Left lung (tissue), 10 donors: Measurements from ENCODE around the gene USF2. TPM values are rescaled to one million over a fixed set of nuclear protein-coding genes. Genes with fewer than 3 reads are reported as not detected.

Experiments used
- ATAC-seq: fragments of 200-7000 bp; cut with Tn5 transposase; one replicate; pipeline ENCODE4 v1.9.1; 2020; ENCODE audit warnings: moderate library complexity
- DNase-seq, 4 donors: peaks; one replicate each; pipeline ENCODE4 v3.0.0-alpha.2; 2013 to 2020
- H3K27ac ChIP-seq, 2 donors: fragments of 200-600 bp; sonication (generic) in 1 of 2; one replicate each; pipeline versions ENCODE4 v1.5.0 to v1.8.0; 2020 to 2021
- H3K27me3 ChIP-seq, 2 donors: fragments of 200-600 bp; sonication (generic) in 1 of 2; one replicate each; pipeline versions ENCODE4 v1.5.0 to v1.8.0; 2020 to 2021
- H3K36me3 ChIP-seq, 2 donors: fragments of 200-600 bp; sonication (generic) in 1 of 2; one replicate each; pipeline versions ENCODE4 v1.5.0 to v1.8.0; 2020 to 2021
- H3K4me1 ChIP-seq, 2 donors: fragments of 200-600 bp; one replicate each; pipeline ENCODE4 v1.8.0; 2021
- H3K4me3 ChIP-seq, 2 donors: fragments of 200-600 bp; sonication (generic) in 1 of 2; one replicate each; pipeline versions ENCODE4 v1.5.0 to v1.8.0; 2020 to 2021; ENCODE audit warnings: mild to moderate bottlenecking in 1 of 2
- H3K9me3 ChIP-seq, 2 donors: fragments of 200-600 bp; sonication (generic) in 1 of 2; one replicate each; pipeline versions ENCODE4 v1.5.0 to v1.8.0; 2020 to 2021
- CTCF ChIP-seq, 2 donors: fragments of 200-600 bp; sonication (generic) in 1 of 2; IDR thresholded peaks; one replicate each; pipeline versions ENCODE4 v1.5.0 to v1.8.0; 2021; ENCODE audit warnings: antibody characterized with exemption in 2 of 2
- intact Hi-C, 2 donors: fragments of 100-400 bp; cut with DNase I; formaldehyde crosslinking; loops; one replicate each; pipeline versions ENCODE4 v1.11.2 to v1.14.2; 2022
- polyA plus RNA-seq, 6 donors: library from polyadenylated mRNA; unstranded; fragments of 120-200 nt; gene quantifications; one replicate each; pipeline ENCODE4 v1.2.1, GENCODE V29; 2013; ENCODE audit not compliant: insufficient read length in 6 of 6
- total RNA-seq, 2 donors: library from RNA; stranded (reverse); fragmentation: NEBNext Ultra II Directional; extraction: Animal tissue kit (Norgen Biotek cat#: 25700); gene quantifications; one replicate each; pipeline ENCODE4 v1.2.1, GENCODE V29; 2021
- donor health status: DM: no; HTN: yes; CAD: no.
- donor health status: DM: no; HTN: no; CAD: no.

USF2 gene
- total and polyA plus RNA-seq, 8 donors, result 123 to 187 (median 162) TPM

- DNase-seq, result no peak
- no peak for TF ChIP-seq CTCF (IDR thresholded peaks at IDR 0.05)
- no peak for ATAC-seq
- Histone ChIP-seq H3K4me3 (no peak overlapping the region), H3K36me3 (peaks cover 0 to 62% of the 10 kb centered on the region in 2 donors), H3K4me1 (peaks cover 0 to 20% of the 10 kb centered on the region in 2 donors), H3K27me3 (peaks cover 0 to 22% of the 10 kb centered on the region in 2 donors), H3K27ac (no peak overlapping the region), H3K9me3 (no peaks in the 10 kb centered on the region)
- intact Hi-C loops, result no loop called here
These were observed 10.0 kb downstream of the USF2 start for GRCh38 chr19:35278578-35279284.

GRCh38 chr19:35279374-35279773, 10.6 kb downstream of the USF2 start:
- Histone ChIP-seq H3K4me3 (no peak overlapping the region), H3K36me3 (peaks cover 0 to 56% of the 10 kb centered on the region in 2 donors), H3K27ac (no peak overlapping the region), H3K27me3 (peaks cover 0 to 24% of the 10 kb centered on the region in 2 donors), H3K4me1 (peaks cover 0 to 16% of the 10 kb centered on the region in 2 donors), H3K9me3 (no peaks in the 10 kb centered on the region)
- intact Hi-C loops, result no loop called here
- no peak for DNase-seq
- no peak for ATAC-seq
- TF ChIP-seq CTCF (IDR thresholded peaks at IDR 0.05), result no peak

GRCh38 chr19:35279985-35280821, 11.4 kb downstream of the USF2 start:
- H3K27ac ChIP-seq, result no peak overlapping the region
- peak in 2 of 4 donors; percentile 63 to 81 for DNase-seq

GRCh38 chr19:35281303-35281702, 12.5 kb downstream of the USF2 start:
- no peak for TF ChIP-seq CTCF (IDR thresholded peaks at IDR 0.05)
- Histone ChIP-seq H3K27ac (no peak overlapping the region), H3K4me1 (peaks cover 0 to 22% of the 10 kb centered on the region in 2 donors), H3K36me3 (peaks cover 0 to 36% of the 10 kb centered on the region in 2 donors), H3K27me3 (peaks cover 0 to 24% of the 10 kb centered on the region in 2 donors), H3K4me3 (no peak overlapping the region), H3K9me3 (no peaks in the 10 kb centered on the region)
- intact Hi-C loops, result no loop called here
- ATAC-seq (no peak), DNase-seq (no peak)

More at GRCh38 chr19:35279985-35280821, 11.4 kb downstream of the USF2 start:
- no peak overlapping the region for H3K4me3 ChIP-seq
- no peak for ATAC-seq
- intact Hi-C loops, result no loop called here
- no peaks in the 10 kb centered on the region for H3K9me3 ChIP-seq
- no peak for TF ChIP-seq CTCF (IDR thresholded peaks at IDR 0.05)
- peaks cover 0 to 24% of the 10 kb centered on the region in 2 donors for H3K27me3 ChIP-seq
- H3K36me3 ChIP-seq, result peaks cover 0 to 47% of the 10 kb centered on the region in 2 donors
- peaks cover 0 to 22% of the 10 kb centered on the region in 2 donors for H3K4me1 ChIP-seq
